Measurements from ENCODE around the gene CACNA1D.

CACNA1D gene

GRCh38 chr3:53665608-53666425 lies 171.4 kb downstream of the CACNA1D start:
- no peak for DNase-seq

- no peak for DNase-seq
These were observed 174.5 kb downstream of the CACNA1D start for GRCh38 chr3:53668872-53669271.

- no peak for DNase-seq
These were observed 176.3 kb downstream of the CACNA1D start for GRCh38 chr3:53670721-53671120.

GRCh38 chr3:53671192-53671960 lies 177.0 kb downstream of the CACNA1D start:
- DNase-seq = no peak

- no peak for DNase-seq
These were observed 177.5 kb downstream of the CACNA1D start for GRCh38 chr3:53671961-53672299.

GRCh38 chr3:53672981-53673380 lies 178.6 kb downstream of the CACNA1D start:
- no peak for DNase-seq

- DNase-seq = no peak
These were observed 179.4 kb downstream of the CACNA1D start for GRCh38 chr3:53673722-53674350.

- DNase-seq = no peak
These were observed 180.2 kb downstream of the CACNA1D start for GRCh38 chr3:53674582-53674981.

GRCh38 chr3:53675022-53675697 lies 180.7 kb downstream of the CACNA1D start:
- no peak for DNase-seq

GRCh38 chr3:53675942-53676341 lies 181.5 kb downstream of the CACNA1D start:
- DNase-seq = no peak

GRCh38 chr3:53677413-53677812 lies 183.0 kb downstream of the CACNA1D start:
- no peak for DNase-seq

- no peak for DNase-seq
These were observed 185.6 kb downstream of the CACNA1D start for GRCh38 chr3:53680028-53680427.

- no peak for DNase-seq
These were observed 188.4 kb downstream of the CACNA1D start for GRCh38 chr3:53682807-53683206.

GRCh38 chr3:53688066-53688465 lies 193.7 kb downstream of the CACNA1D start:
- DNase-seq = no peak

GRCh38 chr3:53688989-53689388 lies 194.6 kb downstream of the CACNA1D start:
- no peak for DNase-seq

- DNase-seq = no peak
These were observed 195.3 kb downstream of the CACNA1D start for GRCh38 chr3:53689681-53690080.

GRCh38 chr3:53690521-53690920 lies 196.1 kb downstream of the CACNA1D start:
- DNase-seq = no peak

- no peak for DNase-seq
These were observed 196.9 kb downstream of the CACNA1D start for GRCh38 chr3:53691349-53691748.

- no peak for DNase-seq
These were observed 197.5 kb downstream of the CACNA1D start for GRCh38 chr3:53691885-53692284.

- DNase-seq = no peak
These were observed 199.0 kb downstream of the CACNA1D start for GRCh38 chr3:53693451-53693850.

GRCh38 chr3:53694046-53694445 lies 199.6 kb downstream of the CACNA1D start:
- no peak for DNase-seq

GRCh38 chr3:53694666-53695323 lies 200.4 kb downstream of the CACNA1D start:
- no peak for DNase-seq

- DNase-seq = no peak
These were observed 200.9 kb downstream of the CACNA1D start for GRCh38 chr3:53695324-53695690.
